HG02678 (cell line): ENCODE results near the gene MORN1.
A peak's percentile ranks its signal among the peaks of the same experiment; 100 is the strongest.

ENCODE experiments used
- ATAC-seq: cut with Tn5 transposase; IDR thresholded peaks from one replicate; pipeline ENCODE4 v1.9.1; 2021; ENCODE audit warnings: mild to moderate bottlenecking, moderate library complexity; ENCODE audit not compliant: unreplicated experiment

Gene MORN1

DNA sequence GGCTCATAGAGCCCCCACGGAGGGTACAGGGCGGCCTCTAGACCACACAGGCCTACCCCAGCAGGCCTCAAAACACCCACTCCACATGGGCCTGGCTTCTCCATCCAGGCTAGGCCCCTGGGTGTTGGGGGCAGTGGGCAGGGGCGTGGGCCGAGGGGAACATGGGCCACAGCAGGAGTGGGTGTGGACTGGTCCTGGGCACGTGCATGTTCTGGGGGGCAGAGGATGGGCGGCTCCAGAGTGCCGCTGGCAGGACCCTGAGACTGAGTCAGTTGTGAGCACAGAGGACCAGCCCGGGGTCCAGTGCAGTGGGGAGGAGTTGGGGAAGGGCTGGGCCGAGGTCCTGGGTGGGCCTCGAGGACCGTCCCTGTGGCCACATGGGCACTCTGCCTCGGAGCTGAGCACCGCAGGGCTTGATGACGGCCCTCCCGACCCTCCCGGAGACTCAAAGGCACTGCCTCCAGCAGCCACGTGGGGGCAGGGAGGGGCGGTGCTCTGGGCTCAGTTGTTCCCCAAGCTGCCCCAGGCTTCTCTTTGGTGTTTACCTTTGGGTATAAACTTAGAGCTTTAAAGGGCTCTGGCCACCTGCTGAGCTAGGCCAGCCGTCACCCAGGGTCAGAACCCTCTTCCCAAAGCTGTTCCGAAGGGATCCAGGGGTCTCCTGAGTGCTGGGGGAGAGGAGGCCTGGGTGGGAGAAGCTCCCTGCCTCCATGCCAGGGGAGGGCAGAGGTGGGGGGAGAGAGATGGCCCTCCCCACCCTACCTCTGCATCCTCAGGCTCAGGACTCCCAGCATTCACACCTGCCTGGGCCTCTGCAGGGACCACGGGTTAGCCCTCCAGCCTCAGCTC is 79.9 kb downstream of the MORN1 start:
- no peak for ATAC-seq

DNA sequence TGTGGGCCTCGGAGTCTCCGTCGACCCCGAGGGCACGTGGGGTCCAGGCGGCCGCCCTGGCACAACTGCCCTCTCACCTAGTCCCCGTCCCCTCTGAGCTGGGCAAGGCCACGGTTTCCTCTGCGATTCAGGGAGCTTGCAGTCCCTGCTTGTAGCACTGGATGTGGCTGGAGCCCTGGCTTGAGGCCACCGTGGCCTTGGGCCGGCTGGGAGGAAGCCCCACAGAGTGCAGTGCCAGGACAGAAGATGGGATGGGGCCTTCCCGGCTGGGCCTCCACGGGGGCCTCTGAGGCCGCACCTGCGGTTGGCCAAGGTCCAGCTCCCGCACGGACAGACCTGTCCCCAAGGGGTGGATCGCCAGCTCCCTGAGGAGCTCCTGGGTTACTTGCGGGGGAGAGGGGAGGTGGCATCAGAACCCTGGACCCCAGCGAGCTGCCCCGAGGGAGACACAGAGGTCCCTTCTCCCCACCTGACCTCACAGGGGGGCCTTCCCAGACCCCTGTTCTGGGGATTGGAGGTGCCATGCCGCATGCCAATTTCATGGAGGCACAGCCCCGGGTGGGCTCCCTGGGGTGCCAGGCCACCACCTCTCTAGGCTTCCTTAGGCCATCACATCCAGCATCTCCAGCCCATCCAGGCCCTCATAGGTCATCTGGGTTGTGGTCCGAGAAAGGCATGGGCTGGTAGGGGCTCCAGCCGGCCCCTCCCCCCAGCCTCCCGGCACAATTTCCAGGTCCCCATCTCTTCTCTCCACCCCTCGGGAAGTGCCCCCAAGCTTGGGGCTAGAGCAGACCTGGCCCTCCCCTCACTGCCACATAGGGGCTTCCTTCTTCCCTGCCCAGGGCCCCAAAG is 80.8 kb downstream of the MORN1 start:
- no peak for ATAC-seq

DNA sequence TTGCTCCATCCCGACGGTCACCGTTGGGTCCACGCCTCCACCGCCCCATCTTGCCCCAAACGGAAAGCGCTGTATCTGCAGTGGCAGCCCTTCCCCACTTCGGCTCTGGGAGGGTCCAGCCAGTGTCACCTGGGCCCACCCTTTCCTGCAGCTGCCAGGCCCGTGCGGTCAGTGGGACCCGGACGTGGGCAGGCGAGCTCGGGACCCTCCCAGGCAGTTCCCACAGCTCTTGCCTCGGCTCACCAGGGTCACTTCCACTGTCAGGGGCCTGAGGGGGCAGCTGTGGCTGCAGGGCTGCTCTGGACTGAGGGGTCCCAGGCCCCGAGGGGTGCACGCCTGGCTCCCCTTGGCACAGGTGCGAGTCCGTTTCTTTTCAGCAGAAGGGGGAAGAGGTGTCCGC is 82.5 kb downstream of the MORN1 start:
- ATAC-seq: no peak

DNA sequence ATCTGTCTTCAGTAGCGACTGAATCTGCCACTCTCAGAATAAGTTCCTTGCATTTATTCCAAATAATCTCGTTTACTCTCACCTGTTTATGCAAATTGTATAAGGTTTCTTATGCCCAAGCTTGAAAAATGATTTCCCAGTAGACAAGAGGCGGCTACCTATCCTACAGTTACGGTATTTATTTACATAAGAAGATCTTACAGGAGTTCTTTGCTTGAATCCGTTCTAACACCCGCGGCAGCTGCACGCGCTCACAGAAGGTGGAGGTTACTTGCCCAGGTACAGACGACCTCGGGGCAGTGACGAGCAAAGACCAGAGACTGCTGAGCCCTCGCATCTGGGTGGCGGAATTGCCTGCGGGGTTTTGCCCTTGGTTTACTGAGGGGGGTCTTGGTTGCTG is 83.4 kb downstream of the MORN1 start:
- ATAC-seq: no peak

DNA sequence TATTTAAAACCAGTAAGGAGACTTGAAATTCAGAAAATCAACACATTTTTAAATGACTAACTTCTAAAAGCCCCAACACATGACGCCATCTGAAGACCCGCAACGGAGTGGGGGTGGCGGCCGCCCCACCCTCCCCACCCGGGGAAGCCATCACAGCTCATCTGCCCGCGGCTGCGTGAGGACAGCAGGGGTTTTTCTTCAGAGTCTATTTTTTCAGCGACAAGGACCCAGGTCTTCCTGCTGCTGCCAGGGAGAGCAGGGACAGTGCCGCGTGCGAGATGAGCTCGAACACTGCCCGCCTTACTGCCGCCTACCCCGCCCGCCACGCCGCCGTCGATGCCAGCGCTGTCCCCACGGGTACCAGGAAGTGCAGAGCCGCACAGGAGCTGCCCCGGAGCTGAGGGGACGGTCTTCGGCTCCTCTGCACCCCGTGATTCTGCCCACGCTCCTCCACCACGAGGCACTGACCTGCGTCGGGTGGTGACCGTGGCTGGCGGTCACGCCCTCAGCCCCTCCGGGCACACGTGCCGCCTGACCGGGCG is 84.2 kb downstream of the MORN1 start:
- ATAC-seq: no peak

DNA sequence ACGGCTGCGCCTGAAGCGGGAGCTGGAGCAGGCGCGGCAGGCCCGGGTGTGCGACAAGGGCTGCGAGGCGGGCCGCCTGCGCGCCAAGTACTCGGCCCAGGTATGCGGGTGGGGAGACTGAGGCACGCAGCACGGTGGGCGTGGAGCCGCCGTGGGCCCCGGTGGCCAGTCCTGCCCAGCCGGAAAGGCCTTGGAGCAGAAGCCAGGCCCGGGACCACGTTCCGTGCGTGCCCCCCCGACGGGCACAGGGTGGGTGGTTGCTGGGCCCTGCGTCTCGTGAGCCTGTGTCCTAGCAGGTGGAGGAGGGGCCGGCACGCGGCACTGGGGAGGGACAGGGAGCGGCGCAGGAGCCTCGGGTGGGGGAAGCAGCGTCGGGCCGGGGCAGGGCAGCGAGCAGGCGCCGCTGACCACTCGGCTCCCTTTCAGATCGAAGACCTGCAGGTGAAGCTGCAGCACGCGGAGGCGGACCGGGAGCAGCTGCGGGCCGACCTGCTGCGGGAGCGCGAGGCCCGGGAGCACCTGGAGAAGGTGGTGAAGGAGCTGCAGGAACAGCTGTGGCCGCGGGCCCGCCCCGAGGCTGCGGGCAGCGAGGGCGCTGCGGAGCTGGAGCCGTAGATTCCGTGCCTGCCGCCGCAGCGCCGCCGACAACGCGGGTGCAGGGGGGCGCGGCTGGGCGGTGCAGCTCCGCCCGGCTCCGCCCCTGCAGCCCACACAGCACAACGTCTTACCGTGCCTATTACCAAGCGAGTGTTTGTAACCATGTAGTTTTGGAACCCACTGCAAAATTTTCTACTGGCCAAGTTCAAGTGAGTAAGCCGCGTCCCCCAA is 85.0 kb downstream of the MORN1 start:
- ATAC-seq: no peak

DNA sequence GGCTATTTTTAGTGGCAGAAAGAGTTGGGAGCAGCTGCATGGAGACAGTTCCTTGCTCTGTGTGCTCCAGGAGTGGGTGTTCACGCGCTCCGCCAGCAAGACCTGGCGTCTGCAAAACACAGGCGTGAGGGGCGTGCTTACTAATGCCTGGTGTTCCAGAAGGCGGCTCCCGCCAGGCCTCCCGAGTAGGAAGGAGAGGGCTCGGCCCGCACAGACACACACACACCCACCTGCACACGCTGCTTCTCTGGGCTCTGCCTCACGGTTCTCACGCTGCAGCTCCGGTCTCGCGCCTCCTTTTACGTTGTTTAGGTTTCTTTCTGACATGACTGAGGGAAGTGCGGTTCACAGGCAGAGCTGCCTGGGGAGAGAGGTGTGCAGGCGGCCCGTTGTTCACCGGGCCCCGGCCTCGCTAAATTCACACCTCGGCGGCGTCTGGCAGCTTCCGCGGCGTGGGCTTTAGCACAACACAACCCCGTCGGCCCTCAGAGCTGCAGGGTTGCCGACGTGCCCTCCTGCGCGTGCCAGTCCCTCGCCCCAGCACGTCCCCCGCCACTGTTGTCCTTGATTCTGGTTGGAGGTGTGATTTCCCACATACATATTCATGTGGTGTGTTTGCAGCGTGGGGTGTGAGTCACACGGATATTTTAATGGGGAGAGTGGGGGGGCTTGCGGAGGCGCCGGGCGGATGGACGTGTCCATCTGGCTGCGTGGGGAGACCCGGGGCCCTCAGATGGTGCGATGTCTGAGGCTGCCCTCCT is 86.3 kb downstream of the MORN1 start:
- ATAC-seq: no peak

DNA sequence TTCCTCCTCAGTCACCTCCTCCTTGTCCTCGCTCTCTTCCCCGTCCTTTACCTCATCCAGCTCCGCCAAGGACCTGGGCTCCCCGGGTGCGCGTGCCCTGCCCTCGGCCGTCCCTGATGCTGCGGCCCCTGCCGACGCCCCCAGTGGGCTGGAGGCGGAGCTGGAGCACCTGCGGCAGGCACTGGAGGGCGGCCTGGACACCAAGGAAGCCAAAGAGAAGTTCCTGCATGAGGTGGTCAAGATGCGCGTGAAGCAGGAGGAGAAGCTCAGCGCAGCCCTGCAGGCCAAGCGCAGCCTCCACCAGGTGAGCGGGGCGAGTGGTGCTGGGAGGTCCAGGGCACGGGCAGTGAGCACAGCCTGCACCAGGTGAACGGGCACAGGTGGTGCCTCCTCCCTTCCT is 87.1 kb downstream of the MORN1 start:
- no peak for ATAC-seq

DNA sequence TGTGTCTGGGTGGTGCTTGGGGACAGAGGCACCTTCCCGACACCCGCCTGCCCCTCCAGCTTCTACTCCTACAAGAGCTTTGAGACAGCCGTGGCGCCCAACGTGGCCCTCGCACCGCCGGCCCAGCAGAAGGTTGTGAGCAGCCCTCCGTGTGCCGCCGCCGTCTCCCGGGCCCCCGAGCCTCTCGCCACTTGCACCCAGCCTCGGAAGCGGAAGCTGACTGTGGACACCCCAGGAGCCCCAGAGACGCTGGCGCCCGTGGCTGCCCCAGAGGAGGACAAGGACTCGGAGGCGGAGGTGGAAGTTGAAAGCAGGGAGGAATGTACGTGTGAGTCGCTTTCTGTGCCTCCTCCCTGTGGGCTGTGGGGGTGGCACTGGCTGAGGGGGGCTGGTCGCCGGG is 87.6 kb downstream of the MORN1 start:
- ATAC-seq: no peak

DNA sequence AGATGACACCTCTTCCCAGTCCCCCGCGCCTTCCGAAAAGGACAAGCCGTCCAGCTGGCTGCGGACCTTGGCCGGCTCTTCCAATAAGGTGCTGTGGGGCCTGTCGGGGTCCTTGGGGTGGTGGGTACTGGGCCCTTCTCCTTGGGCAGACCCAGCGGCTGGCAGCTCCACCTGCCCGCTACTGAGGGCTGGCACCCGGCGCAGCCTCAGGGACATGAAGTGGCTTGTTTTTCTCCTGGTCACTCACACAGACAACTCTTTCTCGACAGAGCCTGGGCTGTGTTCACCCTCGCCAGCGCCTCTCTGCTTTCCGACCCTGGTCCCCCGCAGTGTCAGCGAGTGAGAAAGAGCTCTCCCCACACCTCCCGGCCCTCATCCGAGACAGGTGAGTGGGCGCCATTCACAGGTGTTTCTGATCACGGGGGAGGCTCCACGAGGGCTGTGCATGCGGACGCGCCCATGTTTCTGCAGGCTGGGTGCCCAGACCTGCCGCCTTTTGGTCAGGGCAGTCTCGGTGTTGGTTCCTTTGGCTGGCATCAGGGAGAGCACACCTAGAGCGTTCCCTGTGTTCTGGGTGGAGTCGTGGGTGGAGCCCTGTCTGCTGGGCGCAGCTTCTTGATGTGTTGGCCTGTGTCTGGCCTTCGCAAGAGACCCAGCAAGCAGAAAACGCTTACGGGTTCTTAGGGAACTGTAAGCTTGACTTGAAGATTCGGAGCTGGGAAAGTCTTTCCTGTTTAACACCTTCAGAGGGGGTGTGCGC is 88.2 kb downstream of the MORN1 start:
- ATAC-seq: no peak

DNA sequence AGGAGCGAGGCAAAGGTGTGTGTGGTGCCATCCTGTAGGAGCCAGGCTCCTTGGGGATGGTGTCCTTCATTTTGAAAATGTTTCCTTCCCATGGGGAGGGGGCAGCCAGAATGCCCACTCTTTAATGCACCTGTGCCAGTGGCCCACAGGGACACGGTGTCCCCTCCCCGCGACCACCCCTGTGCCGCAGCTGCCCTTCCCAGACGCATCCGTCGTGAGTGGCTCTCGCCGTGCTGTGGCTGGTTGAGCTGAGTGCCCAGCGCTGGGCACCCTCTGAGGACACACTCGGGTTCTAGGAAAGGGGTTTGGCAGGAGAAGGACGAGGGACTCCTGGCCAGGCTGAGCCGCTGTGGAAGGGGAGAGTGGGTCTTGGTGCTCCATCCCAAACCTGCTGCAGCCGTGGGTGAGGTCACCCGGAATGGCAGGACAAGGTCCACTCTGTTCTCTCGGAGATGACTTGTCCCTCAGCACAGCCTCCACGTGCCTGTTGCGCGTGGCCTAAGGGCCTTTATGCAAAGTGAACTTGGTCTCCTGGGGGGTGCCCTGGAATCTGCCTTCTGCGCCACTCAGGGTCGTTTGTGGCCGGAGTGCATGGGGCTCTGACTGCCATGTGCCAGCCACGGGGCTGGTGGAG is 88.9 kb downstream of the MORN1 start:
- ATAC-seq: no peak

DNA sequence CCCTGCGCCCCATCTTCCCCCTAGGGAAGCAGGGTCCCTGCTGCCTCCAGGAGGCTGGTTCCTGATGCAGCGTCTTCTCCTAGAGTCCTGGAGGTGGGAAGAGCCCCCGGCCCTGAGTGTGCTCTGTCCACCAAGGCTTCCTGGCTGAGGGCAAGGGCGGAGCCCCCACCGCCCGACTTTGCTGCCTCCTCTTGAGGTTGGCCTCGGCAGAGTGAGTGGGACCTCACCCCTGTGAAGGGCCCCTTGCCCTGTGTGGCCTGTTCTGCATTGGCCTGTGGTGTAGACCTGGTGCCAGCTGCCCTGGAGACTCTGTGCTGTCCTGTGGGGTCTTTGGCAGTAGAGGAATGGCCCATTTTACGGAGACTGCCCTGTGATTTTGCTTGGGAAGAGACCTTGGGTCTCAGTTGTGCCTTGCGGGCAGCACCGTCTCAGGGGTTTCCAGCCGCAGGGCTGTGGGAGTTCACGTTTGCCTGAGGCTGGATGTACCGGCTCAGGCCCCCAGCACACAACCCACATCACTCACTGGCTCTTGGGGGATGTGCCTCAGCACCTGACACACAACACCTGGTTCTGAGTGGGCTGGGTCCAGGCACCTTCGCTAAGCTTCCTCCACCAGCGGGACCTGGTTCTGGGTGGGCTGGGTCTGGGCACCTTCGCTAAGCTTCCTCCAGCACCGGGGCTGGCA is 89.6 kb downstream of the MORN1 start:
- ATAC-seq: no peak

DNA sequence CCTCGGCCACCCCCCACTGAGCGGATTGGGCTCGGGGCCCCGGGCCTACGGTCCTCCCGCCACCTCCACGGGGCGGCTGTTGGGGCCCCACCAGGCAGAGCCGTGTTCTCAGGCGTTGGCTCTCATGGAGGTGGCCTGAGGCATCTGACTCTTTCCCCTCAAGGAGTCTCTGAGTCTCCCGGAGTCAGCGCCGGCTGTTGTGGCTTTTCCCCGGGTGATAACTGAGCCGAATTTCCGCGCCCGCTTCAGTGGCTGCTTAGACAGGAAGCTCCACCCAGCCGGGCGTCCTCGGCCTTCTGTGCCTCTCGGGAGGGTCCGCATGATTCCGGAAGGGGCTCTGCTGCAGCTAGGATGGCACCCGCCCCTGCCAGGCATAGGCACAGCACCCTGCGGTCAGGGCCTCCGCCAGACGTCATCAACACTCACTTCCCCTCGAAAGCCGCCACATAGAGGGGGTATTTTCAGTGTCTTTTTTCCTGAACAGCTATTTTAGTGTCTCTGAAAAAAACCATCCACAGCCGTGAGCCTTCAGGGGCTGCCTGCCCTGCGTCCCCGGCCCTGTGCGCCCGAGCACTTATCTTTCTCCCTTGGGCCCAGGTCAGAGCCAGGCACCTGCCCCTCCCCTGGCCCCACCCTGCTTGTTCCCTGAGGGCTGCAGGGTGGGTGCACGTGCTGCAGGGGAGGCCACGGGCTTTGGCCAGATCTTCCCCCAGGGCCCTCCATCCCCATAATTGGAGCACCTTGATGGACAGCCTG is 90.3 kb downstream of the MORN1 start:
- peak; percentile 48 for ATAC-seq

DNA sequence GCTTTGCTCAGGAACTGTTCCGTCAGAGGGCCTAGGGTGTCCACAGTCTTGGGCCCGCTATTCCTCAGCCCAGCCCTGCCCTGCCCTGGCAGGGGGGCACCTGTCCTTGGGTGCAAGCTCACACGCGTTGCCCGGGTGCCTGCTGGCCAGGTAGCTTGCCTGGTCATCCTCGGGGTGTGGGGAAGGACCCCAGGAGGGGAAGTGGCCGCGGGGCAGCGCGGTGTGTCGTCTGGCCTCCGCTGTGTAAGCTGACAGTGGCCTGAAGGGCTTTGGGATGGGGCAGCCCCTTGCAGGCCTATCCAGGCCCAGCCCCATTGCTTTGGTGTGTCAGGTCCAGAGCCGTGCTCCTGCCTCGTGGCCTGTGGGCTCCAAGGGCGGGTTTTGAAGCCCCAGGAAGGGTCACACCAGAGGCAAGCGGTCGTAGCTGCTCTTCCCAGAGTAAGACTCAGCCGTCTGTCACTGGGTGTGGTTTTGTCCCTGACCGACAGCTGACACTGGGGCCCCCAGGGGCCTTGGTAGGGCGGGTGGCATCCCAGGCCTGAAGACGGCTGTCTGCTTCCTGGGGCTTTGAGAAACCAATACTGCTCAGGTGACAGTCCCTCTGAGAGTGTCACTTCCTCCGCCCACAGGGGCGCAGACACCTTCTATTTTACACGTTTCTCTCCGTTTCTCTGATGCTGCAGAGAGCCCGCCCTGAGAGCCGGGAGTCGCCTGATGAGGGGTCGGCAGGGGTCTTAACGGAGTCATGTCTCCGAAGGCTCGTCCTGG is 91.2 kb downstream of the MORN1 start:
- peak; percentile 85 for ATAC-seq

DNA sequence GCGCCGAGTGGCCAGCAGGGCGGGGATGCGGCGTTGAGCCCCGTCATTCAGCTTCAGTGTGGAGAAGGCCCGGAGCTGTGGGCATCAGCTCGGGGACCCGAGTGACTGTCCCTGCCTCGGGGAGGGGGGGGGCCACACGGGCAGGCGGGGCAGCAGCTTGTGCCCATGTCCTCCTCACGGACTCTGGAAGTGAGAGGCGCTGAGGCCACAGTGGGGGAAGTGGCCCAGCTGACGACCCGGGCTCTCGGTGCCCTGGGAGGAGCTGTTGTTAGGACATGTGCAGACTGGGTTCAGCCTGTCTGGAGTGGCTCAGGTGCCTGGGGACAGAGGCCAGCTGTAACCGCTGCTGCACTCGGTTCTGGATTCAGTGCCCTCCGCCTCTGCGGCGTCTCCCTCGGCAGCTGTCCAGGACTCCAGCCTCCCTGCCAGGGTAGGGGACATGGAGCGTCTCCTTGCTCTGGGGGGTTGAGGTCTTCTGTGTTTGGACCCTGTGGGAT is 92.2 kb downstream of the MORN1 start:
- no peak for ATAC-seq

DNA sequence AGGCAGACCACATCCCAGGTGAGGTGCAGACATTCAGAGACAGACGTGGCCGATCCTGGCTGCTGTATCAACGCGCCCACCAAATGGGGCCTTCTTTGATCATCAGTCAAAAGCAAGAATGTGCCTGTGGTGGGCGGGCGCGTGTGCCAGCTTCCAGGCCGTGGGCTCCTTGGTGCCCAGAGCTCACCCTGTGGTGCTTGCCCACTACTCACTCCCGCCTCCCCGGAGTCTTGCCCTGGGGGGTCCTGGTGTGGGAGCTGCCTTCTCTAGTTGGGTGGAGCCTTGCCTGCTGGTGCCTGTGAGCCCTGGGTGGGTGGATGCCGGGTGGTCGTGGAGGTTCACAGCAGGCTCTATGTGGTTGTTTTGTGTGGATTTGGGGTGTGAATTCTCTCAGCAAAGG is 92.7 kb downstream of the MORN1 start:
- ATAC-seq: no peak
